ENCODE results near the gene LAMTOR2.

LAMTOR2 gene

DNA sequence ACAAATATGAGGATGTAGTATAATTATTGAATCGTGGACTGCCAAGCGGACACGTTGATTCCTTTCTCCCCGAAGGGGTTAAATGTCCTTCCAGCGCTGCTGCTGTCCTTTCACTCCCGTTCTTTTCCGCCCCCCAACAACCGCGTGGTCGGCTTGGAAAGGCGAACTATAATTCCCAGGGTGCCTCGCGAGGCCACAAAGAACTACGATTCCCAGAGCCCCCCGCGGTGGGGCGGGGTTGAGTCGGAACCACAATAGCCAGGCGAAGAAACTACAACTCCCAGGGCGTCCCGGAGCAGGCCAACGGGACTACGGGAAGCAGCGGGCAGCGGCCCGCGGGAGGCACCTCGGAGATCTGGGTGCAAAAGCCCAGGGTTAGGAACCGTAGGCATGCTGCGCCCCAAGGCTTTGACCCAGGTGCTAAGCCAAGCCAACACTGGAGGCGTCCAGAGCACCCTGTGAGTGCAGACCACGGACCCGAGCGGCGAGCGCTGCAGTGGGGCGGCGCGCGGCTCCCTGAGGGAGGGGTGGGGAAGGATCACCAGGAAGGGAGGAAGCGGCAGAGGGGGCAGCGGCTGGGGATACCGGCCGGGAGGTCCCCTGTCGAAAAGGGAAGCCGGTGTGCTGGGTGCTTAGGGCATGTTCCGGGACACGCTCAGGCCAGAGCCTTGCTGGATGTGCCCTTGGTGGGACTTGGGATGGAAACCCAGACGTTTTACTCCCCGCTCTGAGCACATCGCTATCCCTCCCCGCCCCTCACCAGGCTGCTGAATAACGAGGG lies at the start of gene LAMTOR2:
TSS of gene LAMTOR2 (plus strand) at position 283 of the 781 bp plus-strand sequence. CDS start at position 391, 108 bp downstream.
- Histone ChIP-seq H3K36me3 (ENCODE audit: low read length) (no peaks in the 10 kb centered on the region), H3K79me2 (ENCODE audit: insufficient read depth, low read length) (peaks cover 13% of the 10 kb centered on the region), H4K20me1 (ENCODE audit: low read depth, low read length) (no peaks in the 10 kb centered on the region), H2AFZ (ENCODE audit: low read depth, low read length, severe bottlenecking) (peak within 1 kb of the TSS; percentile 81), H3K9me3 (ENCODE audit: insufficient read depth, low read length) (no peaks in the 10 kb centered on the region), H3K27ac (ENCODE audit: low read depth, low read length) (peak within 1 kb of the TSS; percentile 88), H3K9ac (ENCODE audit: low read length) (peak within 1 kb of the TSS; percentile 91), H3K9me2 (replicated peaks; ENCODE audit: insufficient read depth, low read length) (no peaks in the 10 kb centered on the region), H3K27me3 (ENCODE audit: low read length) (no peaks in the 10 kb centered on the region), H3K4me2 (ENCODE audit: low read depth, low read length, poor library complexity, severe bottlenecking) (peak within 1 kb of the TSS; percentile 98), H3F3A (ENCODE audit: insufficient read depth) (peaks cover 10% of the 10 kb centered on the region), H3K4me3 (ENCODE audit: insufficient read depth, low read length, poor library complexity, severe bottlenecking) (peak within 1 kb of the TSS; percentile 84)
- TF ChIP-seq, protein P1, sequence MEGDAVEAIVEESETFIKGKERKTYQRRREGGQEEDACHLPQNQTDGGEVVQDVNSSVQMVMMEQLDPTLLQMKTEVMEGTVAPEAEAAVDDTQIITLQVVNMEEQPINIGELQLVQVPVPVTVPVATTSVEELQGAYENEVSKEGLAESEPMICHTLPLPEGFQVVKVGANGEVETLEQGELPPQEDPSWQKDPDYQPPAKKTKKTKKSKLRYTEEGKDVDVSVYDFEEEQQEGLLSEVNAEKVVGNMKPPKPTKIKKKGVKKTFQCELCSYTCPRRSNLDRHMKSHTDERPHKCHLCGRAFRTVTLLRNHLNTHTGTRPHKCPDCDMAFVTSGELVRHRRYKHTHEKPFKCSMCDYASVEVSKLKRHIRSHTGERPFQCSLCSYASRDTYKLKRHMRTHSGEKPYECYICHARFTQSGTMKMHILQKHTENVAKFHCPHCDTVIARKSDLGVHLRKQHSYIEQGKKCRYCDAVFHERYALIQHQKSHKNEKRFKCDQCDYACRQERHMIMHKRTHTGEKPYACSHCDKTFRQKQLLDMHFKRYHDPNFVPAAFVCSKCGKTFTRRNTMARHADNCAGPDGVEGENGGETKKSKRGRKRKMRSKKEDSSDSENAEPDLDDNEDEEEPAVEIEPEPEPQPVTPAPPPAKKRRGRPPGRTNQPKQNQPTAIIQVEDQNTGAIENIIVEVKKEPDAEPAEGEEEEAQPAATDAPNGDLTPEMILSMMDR (IDR thresholded peaks at IDR 0.05; ENCODE audit: insufficient read depth, low read length, poor library complexity, severe bottlenecking) = no peak
- TF ChIP-seq EZH2phosphoT487 (conservative IDR thresholded peaks at IDR 0.05; ENCODE audit: low read length) = no peak

DNA sequence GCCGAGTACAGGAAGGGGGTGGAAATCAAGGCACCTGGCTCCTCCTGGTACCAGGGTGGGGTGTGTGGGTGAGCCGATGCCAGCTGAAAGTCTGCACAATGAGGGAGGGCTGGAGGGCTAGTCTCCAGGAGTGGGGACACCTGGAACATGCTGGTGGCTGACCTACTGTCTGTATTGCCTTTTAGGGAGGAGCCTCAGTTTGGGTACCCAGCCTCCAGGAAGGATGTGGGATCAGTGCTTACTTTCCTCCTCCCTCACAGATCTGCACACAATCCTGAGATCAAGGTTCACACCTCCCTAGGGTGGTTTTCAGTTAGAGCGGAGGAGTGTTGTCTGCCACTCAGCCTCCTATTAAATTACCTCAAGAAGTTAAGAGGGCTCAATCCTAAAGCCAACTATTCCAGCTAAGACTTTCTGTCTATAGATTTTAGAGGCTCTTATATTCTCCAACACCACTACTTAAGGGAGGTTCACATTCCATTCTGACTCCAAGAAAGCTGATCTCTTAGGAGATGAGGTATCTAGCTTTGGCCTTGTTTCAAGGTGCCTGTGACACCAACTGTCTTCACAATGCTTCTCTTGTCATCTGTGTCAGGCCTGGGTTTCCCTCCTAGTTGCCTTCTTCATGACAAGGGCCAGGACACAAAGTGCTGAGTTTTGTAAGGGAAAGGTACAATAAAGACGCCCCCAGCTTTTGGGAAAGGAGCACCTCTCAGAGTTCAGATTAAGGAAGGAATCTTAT lies 49.6 kb upstream of the LAMTOR2 start:
- Histone ChIP-seq H3K9me3 (ENCODE audit: insufficient read depth, low read length) (no peaks in the 10 kb centered on the region), H3K9ac (ENCODE audit: low read length) (no peak overlapping the region), H2AFZ (ENCODE audit: low read depth, low read length, severe bottlenecking) (no peak overlapping the region), H3K4me2 (ENCODE audit: low read depth, low read length, poor library complexity, severe bottlenecking) (no peak overlapping the region), H4K20me1 (ENCODE audit: low read depth, low read length) (no peaks in the 10 kb centered on the region), H3F3A (ENCODE audit: insufficient read depth) (0 out of 2 replicates have a peak, but pooled peaks cover 5% of the 10 kb centered on the region), H3K4me3 (ENCODE audit: insufficient read depth, low read length, poor library complexity, severe bottlenecking) (no peak overlapping the region), H3K27me3 (ENCODE audit: low read length) (no peaks in the 10 kb centered on the region), H3K79me2 (ENCODE audit: insufficient read depth, low read length) (no peaks in the 10 kb centered on the region), H3K36me3 (ENCODE audit: low read length) (no peaks in the 10 kb centered on the region), H3K9me2 (replicated peaks; ENCODE audit: insufficient read depth, low read length) (no peaks in the 10 kb centered on the region), H3K27ac (ENCODE audit: low read depth, low read length) (no peak overlapping the region)
- TF ChIP-seq, protein P1 (IDR thresholded peaks at IDR 0.05; ENCODE audit: insufficient read depth, low read length, poor library complexity, severe bottlenecking) = no peak
- no peak for TF ChIP-seq EZH2phosphoT487 (conservative IDR thresholded peaks at IDR 0.05; ENCODE audit: low read length)

DNA sequence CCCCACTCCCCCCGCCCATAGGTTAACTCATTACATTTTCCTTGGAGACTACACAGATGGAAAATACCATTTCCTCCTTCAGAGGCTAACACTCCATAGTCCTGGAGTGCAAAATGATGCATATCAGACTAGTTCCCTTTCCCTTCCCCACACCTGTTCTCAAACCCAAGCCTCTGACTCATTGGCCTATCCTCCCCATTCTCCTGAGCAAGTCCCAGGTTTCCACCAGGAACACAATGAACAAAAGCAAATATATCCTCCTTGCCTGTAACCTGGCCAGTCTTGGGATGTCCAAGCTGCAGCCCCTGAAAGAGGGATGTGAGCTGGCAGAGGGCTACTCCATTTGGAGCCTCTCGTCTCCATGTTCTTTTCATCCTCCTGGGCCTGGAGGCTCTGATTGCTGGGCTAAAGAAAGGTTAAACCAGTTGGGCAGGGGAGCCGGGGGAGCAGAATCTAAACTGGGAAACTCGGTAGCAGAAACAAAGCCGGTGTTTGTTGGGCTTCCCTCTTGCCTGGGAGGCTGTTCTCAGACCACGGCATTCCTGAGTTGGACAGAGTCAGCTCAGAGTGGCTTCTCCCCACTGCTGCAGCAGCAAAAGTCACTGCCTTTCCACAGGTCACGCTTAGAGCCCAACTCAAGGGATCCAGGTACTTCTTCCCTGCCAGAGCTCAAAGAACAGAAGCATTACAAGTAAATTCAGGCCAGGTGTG lies 47.8 kb upstream of the LAMTOR2 start:
- TF ChIP-seq, protein P1 (IDR thresholded peaks at IDR 0.05; ENCODE audit: insufficient read depth, low read length, poor library complexity, severe bottlenecking) = no peak
- no peak for TF ChIP-seq EZH2phosphoT487 (conservative IDR thresholded peaks at IDR 0.05; ENCODE audit: low read length)
- Histone ChIP-seq H3K27ac (ENCODE audit: low read depth, low read length) (no peak overlapping the region), H2AFZ (ENCODE audit: low read depth, low read length, severe bottlenecking) (no peak overlapping the region), H3F3A (ENCODE audit: insufficient read depth) (0 out of 2 replicates have a peak, but pooled peaks cover 5% of the 10 kb centered on the region), H3K79me2 (ENCODE audit: insufficient read depth, low read length) (no peaks in the 10 kb centered on the region), H3K27me3 (ENCODE audit: low read length) (no peaks in the 10 kb centered on the region), H3K4me2 (ENCODE audit: low read depth, low read length, poor library complexity, severe bottlenecking) (no peak overlapping the region), H3K9me2 (replicated peaks; ENCODE audit: insufficient read depth, low read length) (no peaks in the 10 kb centered on the region), H4K20me1 (ENCODE audit: low read depth, low read length) (no peaks in the 10 kb centered on the region), H3K9me3 (ENCODE audit: insufficient read depth, low read length) (no peaks in the 10 kb centered on the region), H3K9ac (ENCODE audit: low read length) (no peak overlapping the region), H3K4me3 (ENCODE audit: insufficient read depth, low read length, poor library complexity, severe bottlenecking) (no peak overlapping the region), H3K36me3 (ENCODE audit: low read length) (no peaks in the 10 kb centered on the region)

Data from SU-DHL-6 (cell line).